DMS 273 treated with DMSO at 0.1 percent for 48 hours (cell line): ENCODE data around the gene WASL.
"Not testable (repeated sequence)": the region's sequence is repeated elsewhere in the genome, so short reads cannot be mapped to it uniquely, and the experiment has no call there.

Source experiments
- DNase-seq: peaks from one replicate; lab custom pipeline; 2025; lab: John Stamatoyannopoulos, UW

WASL gene

DNA sequence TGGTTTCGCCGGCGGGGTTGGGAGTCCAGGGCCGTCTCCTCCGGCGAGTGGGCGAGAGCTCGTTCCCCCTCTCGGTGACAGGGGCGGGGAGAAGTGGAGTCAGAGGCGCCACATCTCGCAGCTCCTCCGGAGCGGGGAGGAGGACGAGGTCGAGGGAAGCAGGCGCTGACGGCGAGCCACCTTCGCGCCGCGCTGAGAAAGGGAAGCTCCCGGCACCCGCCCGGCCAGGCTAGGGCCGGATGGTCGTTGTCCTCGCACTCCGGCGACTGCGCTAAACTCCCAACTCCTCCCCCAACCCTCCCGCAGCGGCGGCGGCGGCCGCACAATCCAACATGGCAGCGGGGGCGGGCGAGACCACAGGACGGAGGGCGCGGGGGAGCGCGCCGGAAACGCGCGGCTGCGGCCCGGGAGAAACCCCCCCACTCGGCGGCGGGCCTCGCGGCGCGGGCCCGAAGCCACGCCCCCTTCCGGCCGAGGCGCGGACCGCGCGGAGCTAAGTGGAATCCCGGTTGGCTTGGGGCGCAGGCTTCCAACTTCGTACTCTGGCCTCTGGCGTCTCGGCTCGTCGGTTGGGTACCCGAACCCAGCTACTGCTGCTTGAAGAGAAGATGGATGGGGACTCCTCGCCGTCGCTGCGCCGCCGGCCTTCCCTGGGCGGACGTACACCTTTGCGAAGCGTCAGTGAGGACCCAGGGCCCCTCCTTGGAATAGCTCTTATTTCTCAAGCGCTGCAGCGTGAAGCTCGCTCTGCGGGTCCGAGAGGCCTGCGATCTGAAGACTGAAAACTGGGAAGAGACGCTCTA lies at the start of gene WASL:
TSS of gene WASL (minus strand) at position 270 of the 803 bp plus-strand sequence. CDS start at position 1, 269 bp downstream.
- peak; percentile 87 for DNase-seq

DNA sequence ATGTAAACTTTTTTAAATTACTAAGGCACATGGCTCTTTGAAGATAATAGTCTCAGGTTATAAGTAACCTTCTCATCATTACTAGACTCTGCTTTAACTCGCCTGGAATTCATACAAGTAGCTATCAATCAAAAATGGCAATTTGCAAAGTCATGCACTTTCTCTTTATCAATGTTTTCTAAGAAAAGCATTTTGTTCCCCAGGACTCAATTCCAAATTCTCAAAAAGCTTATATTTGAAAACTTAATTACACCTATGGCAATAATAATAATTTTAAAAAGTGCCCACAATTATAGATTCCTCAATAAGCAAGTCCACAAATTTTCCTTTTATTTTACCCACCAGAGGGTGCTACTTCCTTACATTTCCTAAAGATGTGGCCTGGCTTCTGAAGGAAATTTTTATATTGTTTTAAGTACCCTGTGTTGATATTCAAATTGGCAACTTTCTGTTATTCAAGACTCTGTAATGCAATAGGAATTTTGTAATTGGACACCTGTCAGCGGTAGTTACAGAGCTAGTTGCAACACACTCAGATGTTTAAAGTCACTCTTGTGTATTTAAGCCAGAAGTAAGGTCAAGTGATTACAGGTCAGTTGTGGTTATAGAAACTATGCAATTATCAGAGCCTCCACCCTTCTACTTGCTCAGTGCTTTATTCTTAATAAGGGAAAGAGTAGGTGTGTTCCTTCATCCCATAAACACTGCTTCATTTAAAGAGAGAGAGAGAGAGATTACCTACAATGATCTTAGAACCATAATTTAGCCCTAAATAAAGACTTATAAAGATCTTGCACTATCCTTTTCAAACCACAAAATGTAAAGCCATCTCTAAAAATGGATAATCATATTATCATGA lies 49.1 kb upstream of the WASL start:
- peak; percentile 40 for DNase-seq

- DNase-seq, result no peak
Observed at GRCh38 chr7:123796568-123796967, 47.8 kb upstream of the WASL start.

DNA sequence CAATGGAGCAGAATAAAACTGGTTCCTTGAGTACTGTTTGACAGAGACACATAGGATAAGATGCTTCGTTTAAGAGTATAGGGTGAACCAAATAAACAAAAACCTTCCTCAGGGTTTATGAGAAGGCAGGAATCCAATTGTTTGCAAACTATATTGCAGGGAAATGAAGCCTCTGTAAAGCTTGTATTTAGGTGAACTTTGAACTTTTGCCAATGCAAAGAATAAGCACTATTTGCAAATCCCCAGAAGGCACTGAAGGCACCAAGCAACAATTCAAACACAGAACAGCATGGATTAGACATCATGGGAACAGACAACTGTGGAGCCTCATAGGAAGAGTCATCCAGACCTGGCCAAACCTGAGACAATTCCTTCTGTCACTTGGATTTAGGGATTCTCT lies 47.1 kb upstream of the WASL start:
- no peak for DNase-seq

DNA sequence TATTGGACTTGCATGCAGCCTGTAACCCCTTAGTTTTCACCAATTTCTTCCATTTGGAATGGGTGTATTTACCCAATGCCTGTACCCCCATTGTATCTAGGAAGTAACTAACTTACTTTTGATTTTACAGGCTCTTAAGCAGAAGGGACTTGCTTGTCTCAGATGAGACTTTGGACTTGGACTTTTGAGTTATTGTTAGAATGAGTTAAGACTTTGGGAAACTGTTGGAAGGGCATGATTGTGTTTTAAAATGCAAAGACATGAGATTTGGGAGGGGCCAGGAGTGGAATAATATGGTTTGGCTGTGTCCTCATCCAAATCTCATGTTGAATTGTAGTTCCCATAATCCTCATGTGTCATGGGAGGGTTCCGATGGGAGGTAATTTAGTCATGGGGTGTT lies 46.3 kb upstream of the WASL start:
- not testable (repeated sequence) for DNase-seq

DNA sequence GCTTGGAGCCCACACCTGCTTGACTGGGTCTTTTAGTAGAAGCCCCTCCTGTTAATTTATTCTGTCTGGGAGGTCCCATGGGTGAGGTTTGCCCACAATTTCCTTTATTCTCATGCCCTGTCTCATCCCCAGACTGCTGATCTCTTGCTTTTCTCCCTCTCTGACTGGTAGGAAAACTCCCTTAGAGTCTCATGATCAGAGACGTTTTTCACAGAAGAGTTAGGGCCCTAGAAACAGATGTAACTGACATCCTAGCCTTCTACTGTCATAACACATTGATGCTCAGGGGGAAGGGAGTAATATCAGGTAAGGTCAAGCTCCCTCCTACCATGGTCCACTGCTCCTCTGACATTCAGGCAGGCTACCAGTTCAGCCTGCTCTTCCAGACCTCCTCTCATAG lies 43.7 kb upstream of the WASL start:
- DNase-seq, result no peak

- DNase-seq, result no peak
Observed at GRCh38 chr7:123791001-123791400, 42.2 kb upstream of the WASL start.

GRCh38 chr7:123789817-123790216 lies 41.0 kb upstream of the WASL start:
- DNase-seq, result no peak

DNA sequence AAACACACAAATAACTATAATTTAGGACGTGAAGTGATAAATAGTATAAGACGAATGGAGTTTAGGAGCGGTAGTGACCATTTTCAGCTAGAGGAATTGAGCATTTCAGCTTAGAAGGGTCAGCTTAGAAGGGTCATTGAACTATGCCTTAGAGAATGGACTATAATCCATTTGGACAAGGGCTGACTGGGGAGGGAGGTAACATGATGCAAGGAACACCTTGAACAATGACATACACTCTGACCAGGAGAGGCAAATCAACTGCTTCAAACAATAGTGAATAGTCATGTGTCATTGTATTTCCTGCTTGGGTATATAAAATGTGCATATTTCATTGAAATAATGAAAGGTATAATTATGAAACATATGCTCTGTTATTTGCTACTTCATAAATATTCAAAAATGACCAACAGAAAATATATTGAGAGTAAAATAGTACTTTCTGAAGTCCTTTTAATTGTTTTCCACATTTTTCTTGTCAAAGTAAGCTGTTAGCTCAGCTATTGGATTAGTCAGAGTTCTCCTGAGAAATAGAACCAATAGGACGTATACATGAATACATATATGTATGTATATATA lies 40.5 kb upstream of the WASL start:
- DNase-seq, result no peak

DNA sequence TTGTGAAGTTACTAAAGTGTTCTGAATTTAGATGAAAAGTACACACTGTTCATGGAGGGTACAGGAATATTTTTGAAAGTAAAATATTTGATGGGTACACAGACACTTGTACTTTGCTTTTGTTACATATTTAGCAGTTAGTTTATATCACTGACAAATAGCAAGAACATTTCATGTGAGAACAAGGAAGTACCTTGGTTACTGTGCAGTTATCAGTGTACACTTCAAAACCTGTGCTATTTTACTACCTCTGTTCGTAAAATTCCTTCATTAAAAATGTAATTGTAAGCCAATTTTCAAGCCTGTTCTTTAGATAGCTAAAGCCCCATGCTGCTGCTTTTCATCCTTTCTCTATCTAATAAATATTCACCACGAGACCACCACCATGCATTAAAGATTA lies 39.8 kb upstream of the WASL start:
- no peak for DNase-seq

- DNase-seq, result no peak
Observed at GRCh38 chr7:123787220-123788007, 38.6 kb upstream of the WASL start.

DNA sequence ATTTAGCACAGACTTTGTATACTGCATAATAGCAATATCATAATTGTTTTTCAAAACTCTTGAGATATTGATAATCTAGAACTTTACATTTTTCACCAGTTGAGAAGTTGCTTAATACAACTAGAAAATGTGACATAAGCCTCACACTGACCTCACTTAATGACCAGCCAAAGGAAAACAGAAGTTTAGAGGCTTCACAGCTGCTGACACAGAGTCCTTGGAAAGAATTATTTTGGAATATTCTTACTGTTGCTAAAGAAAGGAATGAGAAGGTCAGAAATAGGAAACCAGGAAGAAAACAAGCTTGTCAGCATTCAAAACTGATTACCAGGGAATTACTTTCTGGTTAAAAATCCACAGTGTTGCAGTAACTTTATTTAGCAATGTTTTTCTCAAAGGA lies 35.5 kb upstream of the WASL start:
- no peak for DNase-seq

GRCh38 chr7:123783820-123784219 lies 35.0 kb upstream of the WASL start:
- DNase-seq, result no peak

- DNase-seq, result no peak
Observed at GRCh38 chr7:123782071-123782798, 33.4 kb upstream of the WASL start.

DNA sequence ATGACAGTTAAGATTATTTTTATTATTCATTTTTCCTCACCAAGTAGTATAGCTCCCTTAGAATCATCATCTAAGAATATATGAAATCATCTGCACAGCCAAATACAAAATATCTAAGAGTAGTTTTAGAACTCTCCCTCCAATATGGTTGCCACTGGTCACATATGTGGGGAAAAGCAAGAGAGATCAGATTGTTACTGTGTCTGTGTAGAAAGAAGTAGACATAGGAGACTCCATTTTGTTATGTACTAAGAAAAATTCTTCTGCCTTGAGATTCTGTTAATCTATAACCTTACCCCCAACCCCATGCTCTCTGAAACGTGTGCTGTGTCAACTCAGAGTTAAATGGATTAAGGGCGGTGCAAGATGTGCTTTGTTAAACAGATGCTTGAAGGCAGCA lies 31.7 kb upstream of the WASL start:
- not testable (repeated sequence) for DNase-seq

DNA sequence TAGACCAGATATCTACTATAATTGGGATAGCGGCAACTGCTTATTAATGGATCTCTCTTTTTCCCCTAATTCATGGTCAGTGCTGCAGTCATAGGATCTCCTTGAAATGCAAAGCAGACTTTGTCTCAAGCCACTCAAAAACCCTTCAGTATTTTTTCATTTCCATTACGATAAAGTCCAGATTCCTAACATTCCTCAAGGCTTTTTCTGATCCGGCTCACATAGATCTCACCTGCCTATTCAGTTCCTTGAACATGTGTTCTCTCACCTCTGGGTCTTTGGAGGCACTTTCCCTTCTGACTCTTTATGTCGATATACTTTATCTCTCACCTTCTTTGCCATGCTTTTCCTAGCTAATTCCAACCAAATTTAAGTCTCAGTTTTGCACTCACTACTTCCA lies 25.7 kb upstream of the WASL start:
- DNase-seq, result no peak

DNA sequence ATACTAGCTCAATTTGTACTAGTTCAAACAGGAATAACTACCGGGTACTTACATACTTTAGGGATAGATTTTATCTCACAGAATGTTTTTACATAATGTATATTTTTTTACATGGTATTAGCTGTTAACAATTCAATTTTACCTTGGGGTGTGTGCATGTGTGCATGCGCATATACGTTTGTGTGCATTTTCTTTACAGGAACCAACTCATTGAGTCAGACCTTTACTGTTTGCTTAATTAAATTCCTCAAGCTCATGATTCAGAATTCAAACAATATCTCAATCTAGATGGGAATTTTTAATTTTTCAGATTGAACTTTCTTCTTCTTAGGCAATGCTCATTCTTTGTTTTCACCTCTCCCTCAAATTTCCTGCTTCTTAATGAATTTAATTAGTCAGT lies 24.7 kb upstream of the WASL start:
- no peak for DNase-seq

DNA sequence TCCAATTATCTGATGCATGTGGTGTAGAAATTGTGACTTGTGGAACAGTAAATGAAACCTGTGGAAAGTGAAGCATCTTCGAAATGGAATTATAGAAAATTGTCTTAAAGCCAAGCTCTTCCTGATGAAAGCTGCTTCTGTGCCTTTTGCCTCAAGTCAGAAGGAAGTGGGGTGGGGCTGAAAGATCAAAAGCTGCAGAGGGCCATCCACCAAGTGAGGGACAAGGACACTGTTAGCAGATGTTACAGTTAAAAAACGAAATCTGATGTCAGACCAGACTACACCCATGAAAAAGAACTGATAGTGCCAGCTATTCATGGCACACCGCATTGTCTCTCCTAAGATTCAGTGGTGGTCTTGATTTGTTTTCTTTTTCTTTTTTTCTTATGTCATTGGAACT lies 23.8 kb upstream of the WASL start:
- no peak for DNase-seq

DNA sequence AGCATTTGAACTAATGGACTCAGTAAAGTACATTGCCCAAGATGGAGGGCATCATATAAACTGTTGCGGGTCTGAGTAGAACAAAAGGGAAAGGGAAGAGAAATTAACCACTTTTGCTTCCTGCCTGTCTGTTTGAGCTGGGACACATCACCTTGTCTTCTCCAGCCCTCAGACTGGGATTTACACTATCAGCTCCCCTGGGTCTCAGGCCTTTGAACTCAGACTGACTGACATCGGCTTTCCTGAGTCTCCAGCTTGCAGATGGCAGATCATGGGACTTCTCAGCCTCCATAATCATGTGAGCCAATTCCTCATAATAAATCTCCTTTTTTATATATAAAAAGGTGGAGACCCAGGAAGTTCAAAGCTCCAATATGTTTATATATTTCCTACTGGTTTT lies 23.0 kb upstream of the WASL start:
- DNase-seq, result no peak

DNA sequence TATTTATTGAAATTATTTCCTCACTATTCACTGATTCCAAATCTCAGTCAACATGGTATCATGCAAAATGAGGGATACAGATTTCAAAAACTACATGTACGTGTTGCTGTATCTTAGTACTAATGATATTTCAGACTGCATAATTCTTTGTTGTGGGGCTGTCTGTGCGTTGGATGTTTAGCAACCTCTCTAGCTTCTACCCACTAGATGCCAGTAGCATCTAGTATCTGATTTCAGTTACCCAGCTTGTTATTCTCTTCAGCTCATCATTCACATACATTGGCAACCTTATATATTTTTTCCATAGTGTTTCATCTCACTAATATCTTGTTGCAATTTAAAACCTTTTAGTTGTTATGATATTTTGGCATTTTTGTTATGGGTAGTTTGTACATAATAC lies 22.5 kb upstream of the WASL start:
- no peak for DNase-seq

DNA sequence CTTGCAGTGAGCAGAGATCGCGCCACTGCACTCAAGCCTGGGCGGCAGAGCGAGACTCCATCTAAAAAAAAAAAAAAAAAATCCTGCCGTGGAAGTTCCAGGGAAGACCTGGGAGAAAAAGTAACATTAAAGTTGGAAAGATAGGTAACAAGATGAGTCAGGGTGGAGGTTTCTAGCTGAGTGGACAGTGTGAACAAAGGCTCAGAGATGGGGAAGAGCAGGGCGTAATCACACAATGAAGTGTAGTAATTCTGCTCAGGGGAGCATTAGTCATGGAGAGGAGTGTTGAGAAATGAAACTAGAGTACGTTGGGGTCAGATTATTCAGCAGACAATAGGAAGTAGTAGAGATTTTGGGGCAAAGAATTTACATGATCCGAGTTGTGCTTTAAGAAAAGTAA lies 21.6 kb upstream of the WASL start:
- no peak for DNase-seq
